NCI-H2081 (cell line): ENCODE results near the gene RAMP3.
"Not testable (repeated sequence)": the region's sequence is repeated elsewhere in the genome, so short reads cannot be mapped to it uniquely, and the experiment has no call there.

Experiments
- DNase-seq, 2 experiments: peaks; one replicate each; lab custom pipeline; 2025; lab: John Stamatoyannopoulos, UW

The RAMP3 gene, protein sequence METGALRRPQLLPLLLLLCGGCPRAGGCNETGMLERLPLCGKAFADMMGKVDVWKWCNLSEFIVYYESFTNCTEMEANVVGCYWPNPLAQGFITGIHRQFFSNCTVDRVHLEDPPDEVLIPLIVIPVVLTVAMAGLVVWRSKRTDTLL

DNA sequence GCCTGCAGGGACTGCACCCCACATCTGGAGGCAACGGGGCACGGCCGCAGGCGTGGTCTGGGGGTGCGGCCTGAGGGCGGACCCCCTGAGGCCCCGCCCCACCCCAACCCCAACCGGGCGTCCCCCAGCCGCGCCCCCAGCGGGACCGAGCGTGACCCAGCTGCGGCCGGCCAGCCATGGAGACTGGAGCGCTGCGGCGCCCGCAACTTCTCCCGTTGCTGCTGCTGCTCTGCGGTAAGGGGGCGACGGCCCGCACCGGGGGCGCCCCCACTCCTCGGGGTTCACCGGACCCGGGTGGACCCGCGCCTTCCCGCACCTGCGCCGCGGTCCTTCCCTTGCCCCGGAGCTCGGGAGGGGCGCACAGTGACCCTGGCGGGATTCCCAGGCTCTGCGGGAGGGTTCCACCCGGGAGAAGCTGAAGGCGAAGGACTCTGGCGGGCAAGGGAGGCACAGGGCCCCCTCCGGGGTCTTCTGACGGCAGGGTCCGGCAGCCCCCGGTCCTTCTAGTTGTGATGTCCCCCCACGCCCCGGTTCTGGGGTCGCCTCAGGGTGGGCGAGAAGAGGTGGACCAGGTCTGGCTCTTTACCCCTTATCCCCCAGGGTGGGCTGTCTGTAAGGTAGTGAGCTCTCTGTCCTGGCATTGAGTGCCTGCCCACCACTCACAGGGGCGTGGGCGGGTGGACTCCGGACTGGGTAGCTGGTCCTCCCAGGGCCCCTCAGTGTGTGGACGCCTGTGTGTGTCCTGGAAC, at the start of gene RAMP3:
TSS of gene RAMP3 (plus strand) at position 139 of the 749 bp plus-strand sequence. CDS start at position 177, 38 bp downstream.
- no peak for DNase-seq

DNA sequence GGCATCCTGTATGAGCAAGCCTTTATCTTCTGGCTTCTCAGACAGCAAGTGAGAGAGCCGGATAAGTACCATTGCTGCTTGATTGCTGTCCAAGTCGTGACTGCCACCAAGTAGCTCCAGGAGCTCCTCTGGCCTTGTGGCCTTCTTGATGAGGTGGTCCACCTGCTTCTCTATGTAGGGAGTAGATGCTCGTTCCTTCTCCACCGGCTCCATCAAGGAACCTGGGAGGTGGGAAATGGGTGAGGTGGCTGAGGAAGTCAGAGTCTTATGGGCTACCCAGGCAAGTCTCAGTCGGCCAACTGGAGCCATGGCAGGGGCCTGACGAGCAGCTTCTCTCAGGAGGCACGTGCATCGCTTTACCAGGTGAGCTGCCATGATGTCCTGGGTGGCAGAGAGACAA, 48.7 kb upstream of the RAMP3 start:
- no peak for DNase-seq

DNA sequence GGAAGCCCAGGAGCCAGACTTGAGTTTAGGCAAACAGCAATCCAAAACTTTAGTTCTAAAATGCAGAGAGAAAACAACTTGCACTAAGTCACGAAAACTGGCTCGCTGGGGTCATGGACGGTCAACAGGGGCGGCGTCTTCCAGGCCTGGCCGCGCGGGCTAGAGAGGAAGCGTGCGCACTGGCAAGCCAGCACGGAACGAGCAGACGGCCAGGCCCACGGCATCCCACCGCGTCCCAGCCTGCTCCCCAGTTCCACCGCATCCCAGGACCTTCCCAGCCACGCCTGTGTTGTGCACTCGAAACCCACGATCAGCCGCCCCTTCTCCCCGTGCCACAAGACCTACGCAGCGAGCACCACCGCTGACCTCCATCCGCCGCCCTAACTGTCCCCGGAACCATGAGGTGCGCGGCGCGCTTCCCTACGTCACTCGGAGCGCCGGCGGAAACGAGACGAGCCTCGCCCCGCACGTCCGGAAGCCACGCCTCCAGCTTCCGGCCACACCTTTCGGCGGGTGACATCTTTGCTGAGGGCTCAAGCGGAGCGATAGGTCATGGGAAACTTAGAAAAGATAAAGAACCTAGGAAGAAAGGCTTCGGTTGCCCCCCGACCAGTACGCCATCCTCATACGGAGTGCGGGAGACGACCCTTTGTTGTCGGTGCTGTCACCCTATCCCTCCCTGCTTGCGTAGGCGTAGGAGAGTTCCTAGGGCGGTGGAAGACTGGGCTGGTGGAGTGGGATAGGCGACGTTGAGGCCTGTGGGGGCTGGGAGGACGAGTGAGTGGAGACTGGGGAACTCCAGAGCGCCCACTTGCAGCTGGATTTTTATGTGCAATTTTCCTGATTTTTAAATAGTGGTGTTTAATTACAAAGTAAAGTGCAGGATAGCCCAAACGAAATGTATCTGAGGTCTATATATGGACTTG, 46.0 kb upstream of the RAMP3 start, which contains the start of gene TBRG4:
TSS of gene TBRG4 (minus strand) at position 400 of the 926 bp plus-strand sequence. CDS start 2,460 bp downstream, outside the sequence.
- peak; percentile 96 to 97 for DNase-seq

DNA sequence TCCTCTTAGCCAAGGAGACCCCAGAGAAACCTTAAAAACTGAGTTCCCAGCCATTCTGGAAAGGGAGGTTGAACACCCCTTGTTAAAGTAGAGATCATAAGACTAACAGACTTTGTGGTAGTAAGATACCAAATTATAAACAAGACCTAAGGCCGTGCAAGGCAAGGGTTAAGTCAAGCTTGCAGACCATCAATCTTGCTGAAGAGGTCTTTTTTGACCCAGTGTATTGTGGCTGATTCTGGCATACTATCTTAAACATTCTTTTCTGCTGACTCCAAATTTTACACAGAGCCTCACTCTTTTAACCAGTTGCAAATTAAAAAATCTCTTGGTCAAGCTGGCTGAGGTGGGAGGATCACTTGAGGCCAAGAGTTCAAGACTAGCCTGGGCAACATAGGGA, 44.9 kb upstream of the RAMP3 start:
- no peak for DNase-seq

DNA sequence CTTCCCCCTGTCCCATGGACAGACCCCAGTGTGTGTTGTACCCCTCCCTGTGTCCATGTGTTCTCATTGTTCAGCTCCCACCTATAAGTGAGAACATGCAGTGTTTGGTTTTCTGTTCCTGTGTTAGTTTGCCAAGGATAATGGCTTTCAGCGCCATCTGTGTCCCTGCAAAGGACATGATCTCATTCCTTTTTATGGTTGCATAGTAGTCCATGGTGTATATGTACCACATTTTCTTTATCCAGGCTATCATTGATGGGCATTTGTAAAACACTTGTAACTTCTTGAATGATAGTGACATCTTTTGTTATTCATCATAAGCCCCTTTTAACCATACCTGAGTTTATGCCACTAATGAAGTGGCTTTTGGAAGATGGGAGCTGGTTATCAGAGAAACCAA, 43.3 kb upstream of the RAMP3 start:
- not testable (repeated sequence) for DNase-seq

DNA sequence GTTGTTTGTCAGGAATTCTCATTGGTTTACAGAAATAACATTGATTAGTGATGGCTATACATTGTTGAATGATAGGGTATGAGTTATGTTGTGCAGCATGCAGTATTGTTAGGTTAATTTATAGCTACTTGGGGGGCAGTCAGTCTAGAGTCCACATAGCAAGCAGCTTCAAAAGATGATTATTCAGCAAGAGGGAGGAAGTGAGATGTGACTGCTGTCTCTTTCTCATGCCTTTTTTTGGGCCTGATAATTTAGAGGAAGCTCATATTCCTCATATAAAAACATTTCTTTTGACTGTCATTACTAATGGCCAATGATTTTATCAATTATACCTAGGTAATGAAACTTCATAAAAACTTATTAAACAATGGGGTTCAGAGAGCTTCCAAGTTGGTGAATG, 42.7 kb upstream of the RAMP3 start:
- no peak for DNase-seq

DNA sequence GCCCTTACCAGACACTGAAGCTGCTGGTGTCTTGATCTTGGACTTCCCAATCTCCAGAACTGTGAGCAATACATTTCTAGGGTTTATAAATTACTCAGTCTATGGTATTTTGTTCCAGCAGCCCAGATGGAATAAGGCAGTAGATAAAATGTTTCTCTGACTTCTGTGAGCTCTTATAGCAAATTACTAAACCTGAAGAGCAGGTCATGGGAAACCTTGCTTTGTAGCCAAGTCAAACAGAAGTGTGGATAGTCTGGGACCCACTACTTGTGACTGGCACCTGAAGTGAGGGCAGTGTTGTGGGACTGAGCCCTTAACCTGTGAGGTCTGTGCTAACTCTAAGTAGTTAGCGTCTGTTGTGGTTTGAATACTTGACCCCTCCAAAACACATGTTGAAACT, 41.5 kb upstream of the RAMP3 start:
- DNase-seq: no peak

DNA sequence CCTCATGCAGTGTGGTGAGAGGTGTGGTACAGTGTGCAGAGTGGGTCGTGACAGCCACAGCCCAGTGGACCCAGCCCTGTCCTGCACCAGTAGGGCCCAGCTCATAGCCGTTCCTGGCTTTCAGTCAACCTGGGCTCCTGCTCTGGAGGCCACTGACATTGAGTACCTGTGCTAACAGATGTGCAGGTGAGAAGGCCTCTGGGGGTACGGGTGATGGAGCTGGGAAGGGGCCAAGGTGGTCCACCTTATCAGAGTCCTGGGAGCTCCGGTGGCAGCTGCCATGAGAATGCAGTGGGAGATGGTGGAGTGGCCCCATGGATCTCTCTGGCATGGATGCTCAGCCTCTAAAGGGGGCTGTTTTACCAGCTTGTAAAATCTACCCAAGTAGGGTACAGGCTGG, 40.0 kb upstream of the RAMP3 start:
- no peak for DNase-seq

DNA sequence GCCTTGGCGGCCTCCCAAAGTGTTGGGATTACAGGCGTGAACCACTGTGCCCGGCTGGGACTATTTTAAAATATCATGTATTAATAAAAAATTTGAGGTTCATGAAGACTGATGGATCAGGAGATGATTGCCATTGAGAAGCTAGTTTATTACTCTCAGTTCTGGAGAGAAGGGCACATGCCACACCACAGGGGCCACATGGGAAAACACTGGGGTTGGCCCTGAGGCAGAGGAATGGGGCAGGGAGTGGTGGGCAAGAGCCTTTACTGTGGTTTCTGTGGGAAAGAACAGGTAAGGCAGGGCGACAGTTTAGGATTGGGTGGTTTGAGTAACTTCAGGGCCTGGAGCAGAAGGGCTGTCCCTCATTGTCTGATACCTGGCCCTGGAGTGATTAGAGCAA, 39.3 kb upstream of the RAMP3 start:
- DNase-seq: no peak

DNA sequence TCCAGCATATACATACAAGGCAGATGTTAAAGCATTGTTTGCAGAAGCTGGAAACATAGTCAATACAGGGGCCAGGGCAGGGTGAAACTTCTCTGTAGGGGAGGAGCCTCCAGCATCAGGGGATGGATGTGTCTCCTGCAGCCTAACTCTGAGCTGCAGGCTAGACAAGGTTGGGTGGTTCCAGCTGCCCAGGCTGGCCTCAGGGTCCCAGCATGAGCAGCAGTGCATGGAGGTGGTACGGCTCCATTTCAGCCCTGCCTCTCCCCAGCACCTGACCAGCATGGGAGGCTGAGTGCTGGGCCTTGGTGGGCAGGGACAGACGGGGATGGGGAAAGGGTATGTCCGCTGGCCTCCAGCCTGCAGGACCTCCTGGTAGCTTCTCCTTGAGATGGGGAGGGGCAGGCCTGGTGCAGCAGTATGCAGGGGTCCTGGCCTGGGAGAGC, 38.7 kb upstream of the RAMP3 start:
- no peak for DNase-seq

DNA sequence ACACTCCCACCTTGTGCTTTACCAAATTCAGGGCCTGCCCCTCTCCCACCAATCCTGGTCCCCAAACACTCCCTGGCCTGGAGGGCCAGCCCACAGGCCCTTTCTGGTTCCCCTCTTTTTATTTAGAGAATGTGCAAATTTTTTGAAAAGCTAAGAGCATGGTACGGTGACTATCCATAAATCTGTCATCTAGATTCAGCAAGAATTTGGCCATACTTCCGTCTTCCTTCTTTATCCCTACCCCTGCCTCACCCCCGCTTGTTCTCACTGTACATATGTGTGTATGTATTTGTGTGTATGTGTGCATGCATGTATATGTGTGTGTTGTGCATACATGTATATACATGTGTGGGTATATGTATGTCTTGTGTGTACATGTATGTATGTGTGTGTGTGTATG, 38.0 kb upstream of the RAMP3 start:
- no peak for DNase-seq

DNA sequence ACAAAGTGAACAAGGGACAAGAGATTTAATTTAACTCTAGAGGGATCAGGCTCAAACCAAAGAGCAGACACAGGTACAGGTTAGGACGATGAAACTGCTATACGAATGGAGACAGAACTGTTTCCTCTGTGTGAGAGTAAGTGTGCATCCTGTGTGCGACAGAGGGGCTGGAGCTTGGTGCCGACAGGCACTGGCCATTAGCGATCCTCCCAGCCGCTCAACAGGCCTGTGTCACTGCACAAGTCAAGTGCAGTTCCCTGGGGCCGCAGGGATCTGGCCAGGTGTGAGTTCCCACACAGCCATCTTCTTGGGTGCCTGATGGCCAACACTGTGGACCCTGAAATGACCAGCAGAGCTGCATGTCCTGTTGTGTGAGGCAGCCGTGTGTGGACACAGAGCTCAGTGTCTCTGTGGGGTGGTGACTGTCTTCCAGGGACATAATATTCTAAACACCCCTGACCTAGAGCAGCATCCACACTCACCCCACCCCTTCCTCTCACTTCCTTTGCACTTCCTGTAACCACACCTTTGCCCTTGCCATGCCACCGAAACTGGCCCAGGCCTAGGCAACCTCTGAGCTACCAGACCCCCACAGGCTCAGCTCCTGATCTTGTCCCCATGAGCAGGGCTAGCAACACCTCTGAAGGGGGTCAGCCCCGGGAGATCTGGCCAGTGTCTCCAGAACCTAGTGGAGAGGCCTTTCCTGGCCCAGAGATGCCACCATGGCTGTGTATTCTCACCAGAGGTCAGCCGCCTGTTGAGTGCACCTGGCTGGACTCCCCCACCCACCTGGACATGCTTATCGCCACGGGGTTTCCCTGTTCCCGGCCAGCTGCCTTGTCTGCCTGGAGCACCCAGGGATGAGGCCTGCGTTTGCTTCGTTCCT, 34.4 kb upstream of the RAMP3 start:
- DNase-seq: no peak

DNA sequence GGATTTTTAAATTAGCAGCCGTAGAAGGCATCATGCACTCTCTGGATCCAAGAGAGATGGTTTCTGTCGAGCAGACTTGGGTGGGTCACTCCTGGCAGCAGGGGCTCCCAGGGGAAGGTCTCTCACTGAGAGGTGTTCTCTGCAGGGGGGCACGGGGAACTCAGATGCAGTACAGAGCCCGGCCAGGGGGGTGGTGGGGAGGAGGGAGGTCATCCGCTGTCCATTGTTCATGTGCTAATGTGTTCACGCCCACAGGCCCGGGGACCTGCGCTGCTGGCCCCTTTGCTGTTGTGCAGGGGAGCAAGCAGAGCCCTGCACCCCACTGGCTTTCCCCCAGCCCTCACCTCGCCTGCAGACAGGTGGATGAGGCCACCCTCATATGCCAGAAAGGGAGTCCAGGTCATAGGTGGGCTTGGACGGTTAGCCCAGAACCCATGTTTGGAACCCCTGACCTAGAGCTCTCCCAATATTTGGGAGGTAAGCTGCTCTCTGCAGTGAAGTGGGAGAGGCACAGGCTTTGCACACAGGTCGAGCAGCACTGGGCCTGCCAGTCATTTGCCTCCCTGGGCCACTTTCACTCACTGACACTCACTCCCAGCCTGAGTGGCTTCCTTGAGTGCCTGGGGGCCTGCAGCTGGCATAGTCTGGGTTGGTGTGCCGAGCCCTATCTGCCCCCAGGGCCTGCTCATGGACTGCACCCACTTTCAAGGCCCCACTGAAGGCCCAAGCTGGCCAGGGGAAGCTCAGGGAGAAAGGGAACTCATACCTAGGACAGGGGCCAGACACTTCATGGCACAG, 33.5 kb upstream of the RAMP3 start:
- DNase-seq: no peak

DNA sequence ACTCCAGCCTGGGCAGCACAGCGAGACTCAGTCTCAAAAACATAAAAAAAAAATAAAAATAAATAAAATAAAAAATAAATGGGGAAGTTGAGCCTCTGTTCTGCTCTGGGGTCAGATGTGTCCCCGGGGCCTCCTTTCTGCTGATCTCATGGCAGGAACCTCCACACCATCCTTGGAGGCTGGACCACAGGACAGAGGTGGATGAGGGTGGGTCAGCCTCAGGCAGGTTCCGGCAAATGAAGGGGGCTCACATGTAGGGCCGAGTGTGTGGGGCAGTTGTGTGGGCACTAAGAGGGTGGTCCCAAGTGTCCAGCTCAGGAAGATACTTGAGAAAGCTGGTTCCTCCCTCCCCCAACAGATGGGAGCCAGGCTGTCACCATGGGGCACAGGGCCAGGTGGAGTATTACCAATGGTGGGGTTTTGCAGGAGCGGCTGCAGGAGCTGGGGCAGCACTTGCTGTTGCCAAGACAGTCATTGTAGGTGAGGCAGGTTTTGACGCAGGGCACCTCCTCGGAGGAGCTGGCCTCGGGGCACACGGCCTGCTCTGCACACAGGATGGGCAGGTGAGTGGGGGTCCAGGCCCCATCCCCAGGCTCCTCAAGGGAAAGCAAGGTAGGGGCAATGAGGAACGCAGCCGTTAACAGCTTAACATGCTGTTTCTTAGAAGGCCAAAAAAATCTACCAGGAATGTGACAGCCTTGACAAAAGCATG, 32.2 kb upstream of the RAMP3 start:
- no peak for DNase-seq

DNA sequence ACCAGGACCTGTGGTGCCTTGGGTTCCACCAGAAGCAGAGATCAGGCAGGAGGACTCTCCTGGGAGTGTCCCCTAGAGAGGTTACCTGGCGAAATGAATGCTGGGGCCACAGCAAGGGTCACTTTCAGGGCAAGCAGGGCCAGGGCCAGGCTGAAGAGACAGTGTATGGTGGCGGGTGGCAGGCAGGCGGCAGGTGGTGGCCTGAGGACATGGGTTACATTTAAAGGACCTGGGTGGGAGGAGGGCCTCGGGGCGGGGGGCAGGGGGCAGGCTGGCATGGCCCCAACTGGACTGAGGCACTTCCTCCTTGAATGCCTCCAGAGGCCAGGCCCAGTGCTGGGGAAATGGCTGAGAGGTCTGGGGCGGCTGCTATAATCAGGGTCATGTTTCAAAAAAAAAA, 31.4 kb upstream of the RAMP3 start:
- no peak for DNase-seq

DNA sequence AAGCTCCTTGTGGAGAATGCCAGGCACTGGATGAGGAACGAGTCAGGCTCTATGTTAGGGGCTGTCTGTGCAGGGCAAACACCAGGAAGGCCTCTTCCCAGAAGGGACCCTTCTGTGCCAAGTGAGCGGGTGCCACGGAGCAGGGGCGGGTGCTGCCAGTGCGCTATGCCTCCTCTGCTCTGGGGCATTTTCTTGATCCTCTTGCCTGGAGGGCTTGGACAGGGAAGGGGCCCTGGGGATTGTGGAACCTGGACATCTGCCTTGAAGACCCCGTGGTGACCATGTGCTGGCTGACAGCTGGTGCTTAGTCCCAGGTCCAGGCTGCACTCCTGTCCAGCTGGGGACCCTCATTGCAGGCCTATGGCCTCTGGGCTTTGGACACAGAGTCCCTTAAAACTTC, 30.7 kb upstream of the RAMP3 start:
- no peak for DNase-seq

DNA sequence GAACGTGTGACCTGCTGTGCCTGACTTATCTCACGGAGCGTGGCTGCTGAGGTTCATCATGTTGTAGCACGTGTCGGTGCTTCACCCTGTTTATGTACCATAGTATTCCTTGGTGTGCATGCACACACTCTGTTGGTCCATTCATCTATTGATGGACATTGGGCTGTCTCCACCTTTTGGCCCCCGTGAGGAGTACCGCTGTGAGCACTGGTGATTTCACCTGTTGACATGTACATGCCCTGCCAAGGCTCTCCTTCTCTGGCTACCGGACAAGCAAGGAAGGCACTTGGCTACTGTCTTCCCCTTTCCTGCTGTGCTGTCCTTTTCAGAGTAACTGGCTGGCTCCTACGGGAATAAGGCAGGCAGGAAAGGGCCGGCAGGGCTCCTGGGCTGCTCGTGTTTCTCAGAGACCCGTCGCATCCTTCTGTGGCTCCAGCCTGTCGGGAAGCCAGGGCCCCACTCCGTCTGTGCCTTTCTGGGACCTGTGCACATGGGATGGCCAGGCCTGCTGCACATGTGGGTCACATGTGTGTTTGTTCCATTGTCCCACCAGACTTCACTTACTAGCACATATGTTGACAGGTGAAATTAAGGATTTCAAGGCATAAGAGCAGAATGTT, 28.3 kb upstream of the RAMP3 start:
- no peak for DNase-seq

DNA sequence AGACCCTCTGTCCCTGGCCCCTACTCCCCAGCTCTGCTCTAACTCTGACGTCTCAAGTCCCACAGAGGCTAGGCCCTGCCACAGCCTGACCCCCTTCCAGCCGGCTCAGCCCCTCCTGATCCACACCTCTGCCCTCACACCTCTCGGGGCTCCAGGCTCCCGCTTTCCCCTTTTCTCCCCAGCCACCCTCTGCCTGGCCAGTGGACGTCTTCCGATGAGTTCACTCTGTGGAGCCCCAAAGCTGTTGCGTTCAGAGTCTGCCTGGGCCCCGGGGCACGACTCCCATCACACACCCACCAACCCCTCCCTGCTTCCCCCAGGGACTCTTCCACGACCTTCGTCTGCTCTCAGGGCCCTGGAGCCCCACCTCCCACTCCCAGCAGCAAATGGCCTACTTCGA, 27.7 kb upstream of the RAMP3 start:
- DNase-seq: no peak

DNA sequence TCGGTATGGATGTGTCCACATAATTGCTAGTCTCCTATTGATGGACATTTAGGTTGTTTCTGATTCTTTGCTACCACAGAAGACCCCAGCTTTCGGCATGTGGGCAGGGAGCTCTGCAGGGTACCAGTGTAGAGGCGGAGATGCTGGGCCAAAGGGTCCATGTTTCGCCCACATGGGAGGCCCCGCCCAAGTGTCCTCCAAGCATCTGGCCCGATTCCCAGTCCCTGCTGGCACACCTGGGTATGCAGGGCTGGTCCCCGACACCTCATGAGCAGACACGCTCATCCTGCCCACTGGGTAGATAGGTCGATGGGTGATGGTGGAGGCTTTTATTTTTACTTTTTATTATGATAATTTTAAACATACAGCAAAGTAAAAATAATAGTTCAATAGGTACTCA, 26.7 kb upstream of the RAMP3 start:
- no peak for DNase-seq

DNA sequence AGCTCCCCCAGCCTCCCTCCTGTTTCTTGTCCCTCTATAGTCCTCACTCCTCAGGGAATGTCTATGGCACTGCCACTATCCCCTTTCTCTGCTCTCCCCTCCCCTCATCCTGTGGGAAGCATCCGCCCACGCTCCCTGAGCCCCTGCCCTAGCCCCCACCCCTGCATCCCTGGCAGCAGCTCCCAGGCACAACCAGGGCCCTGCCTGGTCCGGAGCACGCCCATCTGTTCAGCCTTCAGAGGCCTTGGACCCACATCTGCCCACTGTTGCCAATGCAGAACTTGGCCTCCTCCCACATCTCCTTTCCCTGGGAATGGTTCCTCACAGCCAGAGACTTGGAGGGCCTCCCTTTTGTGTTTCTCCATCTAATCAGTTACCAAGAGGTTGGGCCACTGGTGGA, 25.7 kb upstream of the RAMP3 start:
- DNase-seq: no peak
